ENCODE data around the gene OVCA2.

OVCA2 gene

GRCh38 chr17:2003525-2003924, 38.3 kb upstream of the OVCA2 start:
- Mint-ChIP-seq H3K9me3 (no peaks in the 10 kb centered on the region), H3K4me3 (no peak overlapping the region), H3K27me3 (ENCODE audit: low read depth, poor library complexity) (peaks cover 14% of the 10 kb centered on the region), H3K27ac (no peak overlapping the region), H3K36me3 (ENCODE audit: low read depth) (no peaks in the 10 kb centered on the region), H3K4me1 (peaks cover 39% of the 10 kb centered on the region)
- no peak for DNase-seq
- TF ChIP-seq CTCF (IDR thresholded peaks at IDR 0.05) = no peak

DNA sequence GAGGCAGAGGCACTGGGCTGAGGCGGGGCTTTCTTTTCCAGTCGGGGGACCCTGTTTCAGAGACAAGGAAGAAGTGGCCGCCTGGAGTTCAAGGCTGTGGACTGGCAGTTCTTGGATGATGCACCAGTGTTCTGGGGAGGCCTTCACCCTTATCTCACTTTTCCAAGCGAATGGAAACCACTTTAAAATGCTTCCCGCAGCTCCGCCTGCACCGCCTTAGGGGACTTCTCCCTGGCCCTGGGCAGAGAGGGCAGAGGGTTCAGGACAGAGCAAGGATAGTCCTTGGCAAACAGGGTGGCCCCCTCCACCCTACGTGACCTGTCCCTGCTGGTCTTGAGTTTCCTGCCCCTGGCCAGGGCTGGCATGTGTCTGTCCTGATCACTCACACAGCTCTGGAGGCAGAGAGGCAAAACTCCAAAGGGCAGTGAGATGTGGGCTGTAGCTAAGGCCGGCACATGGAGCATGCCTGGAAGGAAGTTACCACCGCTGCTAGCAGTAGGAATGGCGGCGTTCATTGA, 37.3 kb upstream of the OVCA2 start:
- H3K4me3 Mint-ChIP-seq = no peak overlapping the region
- no peak for DNase-seq
- H3K27ac Mint-ChIP-seq = peak overlapping the region; percentile 36
- H3K27me3 Mint-ChIP-seq (ENCODE audit: low read depth, poor library complexity) = peaks cover 10% of the 10 kb centered on the region
- H3K9me3 Mint-ChIP-seq = no peaks in the 10 kb centered on the region
- H3K4me1 Mint-ChIP-seq = peaks cover 37% of the 10 kb centered on the region
- TF ChIP-seq CTCF (IDR thresholded peaks at IDR 0.05) = no peak
- H3K36me3 Mint-ChIP-seq (ENCODE audit: low read depth) = no peaks in the 10 kb centered on the region

DNA sequence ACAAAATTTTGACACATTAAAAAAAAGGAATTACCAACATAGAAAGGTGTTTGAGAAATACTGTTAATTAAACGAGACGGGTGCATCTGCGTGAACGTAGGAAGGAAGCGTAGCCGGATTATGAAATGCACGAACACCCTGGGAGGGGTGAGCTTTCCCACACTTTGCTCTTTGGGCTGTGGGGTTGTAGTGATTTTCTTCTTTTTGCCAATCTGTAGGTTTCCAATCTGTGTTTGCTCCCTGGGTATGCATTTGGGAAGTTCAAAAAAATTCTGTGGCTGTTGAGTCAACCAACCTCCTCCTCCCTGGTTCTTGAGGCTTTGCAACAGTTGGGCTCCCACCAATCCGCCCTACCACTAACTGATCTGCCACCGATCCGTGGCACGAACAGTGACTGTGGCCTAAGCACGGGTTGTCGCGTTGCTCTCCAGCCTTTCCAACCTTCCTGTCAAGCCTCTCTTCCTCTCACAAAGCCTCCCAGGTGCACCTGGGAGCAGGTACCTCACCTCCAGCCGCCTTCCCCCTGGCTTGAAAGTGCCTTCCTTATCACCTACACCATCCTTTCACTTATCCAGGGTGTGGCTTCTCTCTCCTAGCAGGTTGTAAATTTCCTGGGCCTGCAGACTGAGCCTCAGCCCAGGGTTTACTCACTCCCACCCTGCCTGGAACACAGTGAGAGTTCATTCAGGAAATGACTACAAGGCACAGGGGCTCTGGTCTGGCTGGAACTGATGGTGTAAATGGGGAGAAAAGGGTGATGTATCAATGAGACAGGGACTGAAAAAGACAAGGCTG, 33.3 kb upstream of the OVCA2 start:
- TF ChIP-seq CTCF (IDR thresholded peaks at IDR 0.05) = no peak
- peak overlapping the region; percentile 83 for H3K27ac Mint-ChIP-seq
- peaks cover 12% of the 10 kb centered on the region for H3K27me3 Mint-ChIP-seq (ENCODE audit: low read depth, poor library complexity)
- H3K4me1 Mint-ChIP-seq = peaks cover 40% of the 10 kb centered on the region
- DNase-seq = no peak
- no peak overlapping the region for H3K4me3 Mint-ChIP-seq
- H3K36me3 Mint-ChIP-seq (ENCODE audit: low read depth) = no peaks in the 10 kb centered on the region
- H3K9me3 Mint-ChIP-seq = peaks cover 8% of the 10 kb centered on the region

DNA sequence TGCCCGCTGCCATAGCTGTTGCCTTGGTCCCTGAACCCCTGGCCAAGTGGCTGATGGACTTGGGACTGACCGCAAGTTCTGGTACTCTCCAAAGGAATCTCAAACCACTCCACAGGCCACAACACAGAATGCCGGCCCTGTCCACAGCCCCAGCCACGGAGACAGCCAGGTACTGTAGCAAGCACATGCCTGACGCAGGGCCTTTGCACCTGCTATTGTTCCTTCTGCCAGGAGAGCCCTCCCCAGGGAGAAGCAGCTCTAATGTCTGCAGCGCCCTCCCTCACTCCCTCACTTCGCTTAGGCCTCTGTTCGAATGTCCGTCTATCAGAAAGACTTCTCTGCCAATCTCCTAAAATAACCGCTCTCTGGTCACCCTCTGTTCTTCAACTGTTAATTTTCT, 32.1 kb upstream of the OVCA2 start:
- DNase-seq = no peak
- Mint-ChIP-seq H3K27me3 (ENCODE audit: low read depth, poor library complexity) (peaks cover 16% of the 10 kb centered on the region), H3K9me3 (peaks cover 13% of the 10 kb centered on the region), H3K27ac (no peak overlapping the region), H3K36me3 (ENCODE audit: low read depth) (no peaks in the 10 kb centered on the region), H3K4me3 (no peak overlapping the region), H3K4me1 (peaks cover 43% of the 10 kb centered on the region)
- TF ChIP-seq CTCF (IDR thresholded peaks at IDR 0.05) = no peak

DNA sequence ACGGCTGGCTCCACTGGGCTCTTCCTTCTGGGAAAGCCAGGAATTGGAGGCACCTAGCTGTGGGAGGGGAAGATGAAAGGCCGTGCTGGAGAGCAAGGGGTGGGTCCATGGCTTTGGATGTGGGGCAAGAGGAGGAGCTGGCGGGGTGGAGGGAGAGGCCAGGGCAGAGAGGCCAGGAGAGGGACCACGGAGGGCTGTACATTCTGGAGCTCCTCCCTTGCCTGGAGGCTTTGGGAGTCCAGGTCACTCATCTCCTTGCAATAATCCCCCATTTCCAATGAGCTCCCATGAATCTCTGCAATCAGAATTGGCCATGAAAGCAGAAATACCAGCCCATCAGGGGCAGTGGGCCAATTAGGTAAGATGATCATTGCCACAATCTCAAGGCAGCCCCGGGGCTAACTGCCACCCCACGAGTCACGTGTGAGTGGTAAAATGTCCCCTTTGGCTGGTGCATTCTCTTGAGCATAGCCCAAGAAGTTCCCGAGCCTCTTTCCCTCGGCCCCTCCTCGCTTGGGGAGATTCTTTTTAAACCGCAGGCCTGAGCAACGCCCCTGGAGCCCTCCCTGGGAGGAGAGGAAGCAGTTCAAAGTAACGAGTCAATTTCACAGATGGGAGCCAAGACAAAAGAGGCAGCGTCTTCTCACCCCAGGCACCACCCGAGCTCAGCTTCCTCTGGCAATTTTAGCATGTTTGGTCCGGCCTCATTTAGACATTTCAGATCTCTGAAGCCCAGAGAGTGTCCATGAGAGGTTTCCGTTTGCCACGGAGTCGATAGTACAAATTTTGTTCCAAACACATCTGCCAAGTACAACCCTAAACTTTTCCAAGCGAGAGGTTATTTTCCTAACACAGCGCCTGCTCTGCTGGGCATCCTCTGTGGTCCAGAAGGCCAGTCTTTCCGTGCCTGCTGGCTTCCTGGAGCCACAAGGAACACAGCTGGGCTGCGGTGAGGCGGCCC, 30.1 kb upstream of the OVCA2 start:
- H3K9me3 Mint-ChIP-seq = peaks cover 13% of the 10 kb centered on the region
- no peak for DNase-seq
- H3K4me3 Mint-ChIP-seq = peak overlapping the region; percentile 23
- H3K27me3 Mint-ChIP-seq (ENCODE audit: low read depth, poor library complexity) = peaks cover 18% of the 10 kb centered on the region
- peaks cover 56% of the 10 kb centered on the region for H3K4me1 Mint-ChIP-seq
- TF ChIP-seq CTCF (IDR thresholded peaks at IDR 0.05) = no peak
- H3K27ac Mint-ChIP-seq = peak overlapping the region; percentile 83
- H3K36me3 Mint-ChIP-seq (ENCODE audit: low read depth) = no peaks in the 10 kb centered on the region
